ENCODE measurements around the gene TNIP2. TPM values are rescaled to one million over a fixed set of nuclear protein-coding genes. Genes with fewer than 3 reads are reported as not detected.
"Not testable (repeated sequence)": the region's sequence is repeated elsewhere in the genome, so short reads cannot be mapped to it uniquely, and the experiment has no call there.

The TNIP2 gene
- total RNA-seq, 3 donors from 2014 or later (not counting 1 experiment from before 2014, with no cell fraction given), result 35.6 to 53.9 (median 41.6) TPM

DNA sequence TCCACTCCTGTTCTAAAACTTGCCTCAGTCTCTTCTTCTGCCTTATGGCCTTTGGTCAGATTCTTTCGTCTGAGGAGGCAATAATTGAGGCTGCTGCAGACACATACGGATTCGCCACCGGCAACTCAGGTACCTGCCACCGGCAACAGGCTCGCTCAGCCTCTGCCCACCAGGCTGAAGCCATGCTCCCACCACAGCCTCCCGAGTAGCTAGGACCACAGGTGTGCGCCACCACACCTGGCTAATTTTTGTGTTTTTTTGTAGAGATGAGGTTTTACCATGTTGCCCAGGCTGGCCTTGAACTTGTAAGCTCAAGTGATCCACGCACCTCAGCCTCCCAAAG lies 26.6 kb downstream of the TNIP2 start:
- no peak overlapping the region for H3K27ac ChIP-seq (ENCODE audit: low read length)
- ATAC-seq (no peak), DNase-seq (no peak)
- TF ChIP-seq, protein P1, sequence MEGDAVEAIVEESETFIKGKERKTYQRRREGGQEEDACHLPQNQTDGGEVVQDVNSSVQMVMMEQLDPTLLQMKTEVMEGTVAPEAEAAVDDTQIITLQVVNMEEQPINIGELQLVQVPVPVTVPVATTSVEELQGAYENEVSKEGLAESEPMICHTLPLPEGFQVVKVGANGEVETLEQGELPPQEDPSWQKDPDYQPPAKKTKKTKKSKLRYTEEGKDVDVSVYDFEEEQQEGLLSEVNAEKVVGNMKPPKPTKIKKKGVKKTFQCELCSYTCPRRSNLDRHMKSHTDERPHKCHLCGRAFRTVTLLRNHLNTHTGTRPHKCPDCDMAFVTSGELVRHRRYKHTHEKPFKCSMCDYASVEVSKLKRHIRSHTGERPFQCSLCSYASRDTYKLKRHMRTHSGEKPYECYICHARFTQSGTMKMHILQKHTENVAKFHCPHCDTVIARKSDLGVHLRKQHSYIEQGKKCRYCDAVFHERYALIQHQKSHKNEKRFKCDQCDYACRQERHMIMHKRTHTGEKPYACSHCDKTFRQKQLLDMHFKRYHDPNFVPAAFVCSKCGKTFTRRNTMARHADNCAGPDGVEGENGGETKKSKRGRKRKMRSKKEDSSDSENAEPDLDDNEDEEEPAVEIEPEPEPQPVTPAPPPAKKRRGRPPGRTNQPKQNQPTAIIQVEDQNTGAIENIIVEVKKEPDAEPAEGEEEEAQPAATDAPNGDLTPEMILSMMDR (IDR thresholded peaks at IDR 0.05), result no peak
- Mint-ChIP-seq H3K4me3 (no peak overlapping the region), H3K9me3 (no peaks in the 10 kb centered on the region), H3K27ac (no peak overlapping the region), H3K27me3 (ENCODE audit: low read depth in 2 of 2) (no peaks in the 10 kb centered on the region), H3K4me1 (peaks cover 0 to 4% of the 10 kb centered on the region in 2 donors), H3K36me3 (peaks cover 7% of the 10 kb centered on the region)
- no peaks in the 10 kb centered on the region for H3K27me3 ChIP-seq (ENCODE audit: control insufficient read depth, insufficient read depth, low read length)
- no peak overlapping the region for H3K4me3 ChIP-seq (ENCODE audit: low read length)
- no peaks in the 10 kb centered on the region for H3K9me3 ChIP-seq (ENCODE audit: control insufficient read depth, insufficient read depth, low read length)
- no peaks in the 10 kb centered on the region for H3K4me1 ChIP-seq (ENCODE audit: control insufficient read depth, insufficient read depth, low read length)
- WGBS (ENCODE audit: insufficient coverage), result 98% methylated on average over 9 of the region's 9 CpGs
- intact Hi-C loops (cut with micrococcal nuclease), result no loop called here
- H3K36me3 ChIP-seq (ENCODE audit: control insufficient read depth, insufficient read depth, low read length), result peaks cover 33% of the 10 kb centered on the region

DNA sequence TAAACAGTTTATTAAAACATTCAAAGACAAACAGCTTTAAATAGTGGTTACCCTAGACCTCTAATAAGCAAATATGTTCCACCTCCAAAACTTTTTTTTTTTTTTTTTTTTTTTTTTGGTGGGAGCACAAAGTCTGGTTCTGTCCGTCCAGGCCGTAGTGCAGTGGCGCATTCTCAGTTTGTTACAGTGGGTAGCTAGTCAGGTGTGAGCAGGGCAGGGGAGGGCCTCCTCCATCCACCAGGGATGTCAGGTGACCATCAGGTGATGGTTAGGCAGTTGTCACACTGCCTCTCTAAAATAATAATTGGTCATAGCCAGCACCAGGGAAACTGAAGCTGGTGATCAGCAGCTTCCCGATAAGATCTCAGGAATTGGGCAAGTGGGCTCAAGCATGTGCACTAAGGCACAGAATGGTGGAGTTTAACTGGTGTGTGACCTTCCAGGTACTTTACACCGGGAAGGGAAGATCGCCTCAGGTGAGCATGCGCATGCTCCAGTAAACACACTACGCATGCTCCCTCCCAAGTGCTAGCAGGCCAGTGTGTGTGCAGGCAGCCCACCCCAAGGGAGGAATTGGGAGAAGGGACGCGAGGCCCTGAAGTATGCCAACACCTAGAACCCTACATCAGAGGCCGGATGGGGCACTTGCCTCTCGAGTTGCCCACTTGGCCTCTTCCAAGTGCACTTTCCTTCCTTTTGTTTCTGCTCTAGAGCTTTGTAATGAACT lies 27.2 kb downstream of the TNIP2 start:
- Mint-ChIP-seq H3K9me3 (no peaks in the 10 kb centered on the region), H3K4me3 (no peak overlapping the region), H3K27me3 (ENCODE audit: low read depth in 2 of 2) (no peaks in the 10 kb centered on the region), H3K36me3 (peaks cover 7% of the 10 kb centered on the region), H3K4me1 (peaks cover 5 to 8% of the 10 kb centered on the region in 2 donors), H3K27ac (no peak overlapping the region)
- TF ChIP-seq, protein P1 (IDR thresholded peaks at IDR 0.05), result no peak
- H3K9me3 ChIP-seq (ENCODE audit: control insufficient read depth, insufficient read depth, low read length), result no peaks in the 10 kb centered on the region
- H3K36me3 ChIP-seq (ENCODE audit: control insufficient read depth, insufficient read depth, low read length), result peaks cover 33% of the 10 kb centered on the region
- 97% methylated on average over 12 of the region's 12 CpGs for WGBS (ENCODE audit: insufficient coverage)
- no peak overlapping the region for H3K27ac ChIP-seq (ENCODE audit: low read length)
- no peaks in the 10 kb centered on the region for H3K27me3 ChIP-seq (ENCODE audit: control insufficient read depth, insufficient read depth, low read length)
- DNase-seq (no peak), ATAC-seq (no peak)
- H3K4me1 ChIP-seq (ENCODE audit: control insufficient read depth, insufficient read depth, low read length), result no peaks in the 10 kb centered on the region
- H3K4me3 ChIP-seq (ENCODE audit: low read length), result no peak overlapping the region
- intact Hi-C loops (cut with micrococcal nuclease), result no loop called here

DNA sequence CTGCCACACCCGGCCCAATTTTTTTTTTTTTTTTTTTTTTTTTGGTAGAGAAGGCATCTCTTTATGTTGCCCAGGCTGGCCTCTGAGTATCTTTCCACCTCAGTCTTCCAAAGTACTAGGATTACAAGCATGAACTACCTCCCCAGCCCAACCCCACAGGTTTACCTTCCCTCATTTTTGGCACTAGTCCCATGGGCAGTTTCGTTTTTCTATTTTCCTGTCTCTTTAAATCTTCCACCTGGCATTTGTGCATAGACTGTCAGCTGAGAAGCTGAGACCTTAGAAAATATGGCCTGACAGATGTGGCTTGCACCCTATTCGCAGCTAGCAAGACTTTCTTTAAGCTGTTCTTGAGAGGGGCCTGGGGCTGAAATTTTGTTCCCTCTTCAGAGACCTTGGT lies 27.9 kb downstream of the TNIP2 start:
- Histone ChIP-seq H3K36me3 (ENCODE audit: control insufficient read depth, insufficient read depth, low read length) (peaks cover 27% of the 10 kb centered on the region), H3K27ac (ENCODE audit: low read length) (no peak overlapping the region), H3K9me3 (ENCODE audit: control insufficient read depth, insufficient read depth, low read length) (no peaks in the 10 kb centered on the region), H3K4me1 (ENCODE audit: control insufficient read depth, insufficient read depth, low read length) (no peaks in the 10 kb centered on the region), H3K27me3 (ENCODE audit: control insufficient read depth, insufficient read depth, low read length) (no peaks in the 10 kb centered on the region), H3K4me3 (ENCODE audit: low read length) (no peak overlapping the region)
- no peak overlapping the region for H3K27ac Mint-ChIP-seq
- peaks cover 7% of the 10 kb centered on the region for H3K36me3 Mint-ChIP-seq
- peaks cover 6 to 9% of the 10 kb centered on the region in 2 donors for H3K4me1 Mint-ChIP-seq
- no peak for DNase-seq
- no peak overlapping the region for H3K4me3 Mint-ChIP-seq
- H3K9me3 Mint-ChIP-seq, result no peaks in the 10 kb centered on the region
- 86% methylated on average over 2 of the region's 3 CpGs for WGBS (ENCODE audit: insufficient coverage)
- intact Hi-C loops (cut with micrococcal nuclease), result no loop called here
- H3K27me3 Mint-ChIP-seq (ENCODE audit: low read depth in 2 of 2), result no peaks in the 10 kb centered on the region
- no peak for ATAC-seq
- TF ChIP-seq, protein P1 (IDR thresholded peaks at IDR 0.05), result no peak

DNA sequence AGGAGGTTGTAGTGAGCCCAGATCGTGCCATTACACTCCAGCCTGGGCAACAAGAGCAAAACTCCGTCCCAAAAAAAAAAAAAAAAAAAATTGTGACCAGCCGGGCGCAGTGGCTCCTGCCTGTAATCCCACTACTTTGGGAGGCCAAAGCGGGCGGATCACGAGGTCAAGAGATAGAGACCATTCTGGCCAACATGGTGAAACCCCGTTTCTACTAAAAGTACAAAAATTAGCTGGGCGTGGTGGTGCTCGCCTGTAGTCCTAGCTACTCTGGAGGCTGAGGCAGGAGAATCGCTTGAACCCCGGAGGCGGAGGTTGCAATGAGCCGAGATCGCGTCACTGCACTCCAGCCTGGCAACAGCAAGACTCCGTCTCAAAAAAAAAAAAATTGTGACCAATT lies 29.3 kb downstream of the TNIP2 start:
- H3K27me3 Mint-ChIP-seq (ENCODE audit: low read depth in 2 of 2); intact Hi-C loops (cut with micrococcal nuclease); DNase-seq; ATAC-seq; H3K36me3 Mint-ChIP-seq; H3K9me3 ChIP-seq (ENCODE audit: control insufficient read depth, insufficient read depth, low read length); H3K4me3 ChIP-seq (ENCODE audit: low read length); H3K9me3 Mint-ChIP-seq; H3K4me1 ChIP-seq (ENCODE audit: control insufficient read depth, insufficient read depth, low read length); H3K27me3 ChIP-seq (ENCODE audit: control insufficient read depth, insufficient read depth, low read length); H3K27ac ChIP-seq (ENCODE audit: low read length); H3K4me3 Mint-ChIP-seq; H3K27ac Mint-ChIP-seq: not testable (repeated sequence)
- peaks cover 17% of the 10 kb centered on the region for H3K36me3 ChIP-seq (ENCODE audit: control insufficient read depth, insufficient read depth, low read length)
- peaks cover 5 to 10% of the 10 kb centered on the region in 2 donors for H3K4me1 Mint-ChIP-seq
- WGBS (ENCODE audit: insufficient coverage), result 98% methylated on average over 17 of the region's 17 CpGs

Measured in natural killer cell (primary cell).